Inflammatory macrophage treated with lipopolysaccharide for 4 hours (primary cell): ENCODE measurements around the gene PSMC3.

Experiments
- DNase-seq: peaks from one replicate; pipeline ENCODE4 v3.0.0-alpha.2; 2020

The PSMC3 gene

GRCh38 chr11:47411884-47412746 lies 14.1 kb downstream of the PSMC3 start:
- peak; percentile 64 for DNase-seq

DNA sequence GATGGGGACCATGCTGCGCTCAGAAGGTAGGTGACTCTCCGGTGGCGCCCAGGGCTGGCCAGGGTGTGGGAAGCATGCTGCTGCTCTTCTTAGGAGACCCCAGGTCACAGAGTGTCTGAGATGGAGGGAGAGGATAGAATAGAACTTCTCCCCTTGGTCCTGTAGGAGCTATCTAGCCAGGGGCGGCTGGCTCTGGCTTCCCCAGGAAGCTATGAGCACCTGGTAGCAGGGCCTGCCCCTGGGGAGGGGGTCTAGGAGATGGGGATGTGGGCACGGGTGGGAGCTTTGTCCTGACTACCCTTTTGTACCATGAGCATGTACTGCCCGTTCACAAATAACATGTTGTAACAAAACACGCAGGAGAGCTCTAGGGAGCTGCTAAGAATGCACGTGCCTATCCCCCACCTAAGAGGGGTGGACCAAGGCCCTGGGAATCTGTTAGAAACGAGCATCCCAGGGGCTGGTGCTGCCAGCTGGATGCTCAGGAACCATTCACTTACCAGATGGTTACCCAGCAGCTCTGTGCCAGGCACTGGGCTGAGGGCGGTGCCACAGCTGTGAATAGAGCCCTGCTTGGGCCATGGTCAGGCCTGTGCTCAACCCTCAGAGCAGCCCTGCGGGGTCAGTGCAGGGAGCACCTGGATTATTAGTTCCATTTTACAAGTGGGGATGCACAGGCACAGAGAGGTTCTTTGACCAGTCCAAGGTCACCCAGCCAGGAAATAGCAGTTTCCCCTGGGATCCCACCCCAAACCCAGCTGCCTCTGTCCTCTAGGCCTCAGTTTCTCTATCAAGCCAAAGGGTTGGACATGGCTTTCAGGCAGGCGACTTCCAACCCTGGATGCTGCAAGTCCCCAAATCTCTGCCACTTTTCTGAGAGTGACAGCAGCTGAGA lies 15.6 kb downstream of the PSMC3 start:
- no peak for DNase-seq

- no peak for DNase-seq
Measured at GRCh38 chr11:47409440-47410369, 16.5 kb downstream of the PSMC3 start.

DNA sequence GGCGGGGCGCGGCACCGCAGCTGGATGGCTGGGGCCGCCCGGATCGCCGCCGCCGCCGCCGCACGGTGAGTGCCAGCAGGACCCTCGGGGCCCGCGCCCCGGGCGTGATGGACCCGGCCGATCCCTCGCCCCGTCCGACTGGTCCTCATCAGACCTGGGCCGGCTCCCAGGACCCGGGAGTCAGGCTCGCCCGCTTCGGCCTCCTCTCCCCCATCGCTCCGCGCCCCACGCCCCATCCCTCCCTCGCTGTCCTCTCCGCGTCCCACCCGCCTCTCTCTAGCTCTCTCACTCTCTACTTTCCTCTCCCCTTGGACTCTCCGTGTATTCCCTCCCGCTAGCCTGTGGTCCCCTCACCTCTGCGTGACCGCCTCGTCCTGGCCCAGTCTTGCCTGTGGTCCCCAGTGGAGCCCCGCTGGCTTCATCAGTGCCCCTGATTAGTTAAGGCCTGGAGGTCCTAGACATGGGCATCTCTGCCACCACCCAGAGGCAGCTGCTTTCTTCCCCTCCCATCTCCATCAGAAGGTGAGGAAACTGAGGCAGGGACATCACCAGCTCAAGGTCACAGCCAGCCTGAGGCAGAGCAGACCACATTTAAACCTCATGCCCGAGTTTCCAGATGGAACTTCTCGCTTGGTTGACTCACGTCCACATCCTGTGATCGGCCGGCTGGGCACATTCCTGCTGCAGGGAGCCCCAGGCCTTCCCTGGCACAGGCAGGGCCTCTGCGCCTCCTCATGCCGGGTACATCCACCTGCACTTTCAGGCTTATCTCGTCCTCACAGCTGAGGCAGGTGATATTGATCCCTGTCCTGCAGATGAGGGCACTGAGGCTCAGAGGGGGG lies 17.4 kb downstream of the PSMC3 start:
- no peak for DNase-seq

DNA sequence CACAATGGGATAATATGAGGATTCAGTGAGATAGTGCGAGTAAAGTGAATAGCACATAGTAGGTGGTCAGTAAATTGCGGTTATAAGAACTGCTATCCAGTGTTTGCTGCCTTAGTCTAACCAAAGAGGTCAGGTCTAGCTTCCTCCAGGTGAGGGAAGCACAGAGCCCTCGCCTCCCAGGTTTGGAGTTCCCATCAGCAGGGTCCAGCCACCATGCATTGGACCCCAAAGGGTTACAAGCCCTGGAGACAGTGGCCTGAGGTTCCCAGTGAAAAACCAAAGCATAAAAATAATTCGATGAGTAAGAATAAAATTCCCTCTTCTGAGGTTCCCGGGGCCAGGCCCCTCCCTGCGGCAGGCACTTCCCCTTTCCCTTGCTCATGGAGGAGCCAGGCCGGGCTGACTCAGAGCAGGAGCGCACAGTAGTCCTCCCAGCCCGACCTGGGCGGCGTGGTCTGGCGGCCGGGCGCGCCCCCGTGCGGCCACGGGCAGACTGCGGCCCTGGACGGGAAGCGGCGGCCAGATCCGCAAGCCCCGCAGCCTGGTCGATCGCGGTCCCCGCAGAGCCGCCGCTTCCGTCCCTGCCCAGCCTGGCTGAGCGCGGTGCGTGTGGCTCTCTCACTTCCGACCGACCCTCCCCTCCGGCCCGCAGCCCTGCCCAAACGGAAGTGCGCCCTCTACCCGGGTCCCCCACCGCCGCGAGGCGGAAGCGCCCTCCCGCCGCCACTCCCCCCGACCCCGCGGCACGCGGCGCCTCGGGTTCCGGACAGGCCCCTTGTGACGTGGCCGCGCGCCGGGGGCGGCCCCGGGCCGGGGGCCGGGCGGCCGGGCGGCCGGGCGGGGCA lies 18.3 kb downstream of the PSMC3 start, which contains the start of gene SLC39A13:
TSS of gene SLC39A13 (plus strand) at position 845 of the 845 bp plus-strand sequence. CDS start 1,505 bp downstream, outside the sequence.
- peak; percentile 99 for DNase-seq

GRCh38 chr11:47406896-47407745 lies 19.1 kb downstream of the PSMC3 start:
- DNase-seq: peak; percentile 91

- DNase-seq: no peak
Measured at GRCh38 chr11:47403571-47403970, 22.7 kb downstream of the PSMC3 start.

DNA sequence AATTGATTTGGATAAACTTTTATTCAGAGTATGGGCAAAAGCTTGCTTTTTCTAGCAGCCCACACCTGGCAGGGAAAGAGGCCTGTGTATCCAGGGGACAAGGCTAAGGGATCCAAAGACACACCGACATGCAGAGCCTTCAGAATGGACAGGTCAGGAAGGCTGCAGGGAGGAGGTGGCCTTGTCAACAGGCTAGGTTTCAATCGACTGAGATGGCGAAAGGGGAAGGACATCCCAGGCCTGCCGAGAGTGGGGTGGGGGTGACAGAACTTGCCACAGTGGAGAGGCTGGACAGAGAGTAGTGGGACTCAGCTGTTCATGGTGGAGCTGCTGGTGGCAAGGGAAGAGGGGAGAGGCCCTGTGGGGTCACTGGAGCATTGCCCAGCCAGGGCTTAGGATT lies 23.1 kb downstream of the PSMC3 start:
- DNase-seq: no peak

DNA sequence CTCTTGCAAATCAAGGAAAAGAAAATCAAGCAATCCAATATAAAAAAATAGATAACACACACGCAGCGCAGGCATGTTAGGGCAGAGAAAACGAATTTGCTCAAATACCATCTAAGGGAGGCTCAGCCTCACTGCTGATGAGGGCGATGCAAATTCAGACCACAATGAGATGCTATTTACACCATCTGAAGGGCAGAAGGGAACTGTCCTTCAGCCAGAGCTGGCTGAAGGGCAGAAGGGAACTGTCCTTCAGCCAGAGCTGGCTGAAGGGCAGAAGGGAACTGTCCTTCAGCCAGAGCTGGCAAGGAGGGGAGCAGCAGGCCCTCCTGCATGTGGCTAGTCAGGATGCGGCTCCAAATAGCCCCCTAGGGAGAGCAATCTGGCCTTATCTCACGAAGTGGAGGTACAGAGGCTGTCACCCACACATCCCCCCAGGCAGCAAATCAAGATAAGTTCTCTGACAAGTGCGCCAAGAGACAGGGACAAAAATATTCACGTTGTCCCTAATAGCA lies 25.4 kb downstream of the PSMC3 start:
- DNase-seq: no peak

- DNase-seq: no peak
Measured at GRCh38 chr11:47399860-47400767, 26.1 kb downstream of the PSMC3 start.

GRCh38 chr11:47398551-47398950 lies 27.7 kb downstream of the PSMC3 start:
- no peak for DNase-seq

DNA sequence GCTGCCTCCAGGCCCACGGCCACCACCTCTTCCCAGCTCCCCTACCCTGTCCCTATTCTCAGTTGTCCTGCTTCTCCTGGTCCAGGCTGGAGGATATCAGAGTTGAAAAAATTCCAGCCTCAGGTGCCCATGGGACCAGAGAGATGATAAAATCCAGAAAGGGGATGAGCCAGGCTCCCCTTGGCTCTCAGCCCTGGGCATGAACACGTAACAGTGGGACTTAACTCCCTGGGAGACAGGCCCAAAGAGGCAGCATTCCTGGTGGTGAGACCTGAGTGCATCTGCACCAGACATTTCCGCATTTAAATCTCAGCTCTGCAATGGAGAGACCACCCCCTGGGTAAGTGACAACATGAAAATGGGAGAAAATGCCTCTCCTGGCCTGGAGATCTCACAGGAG lies 28.2 kb downstream of the PSMC3 start:
- DNase-seq: no peak

- DNase-seq: no peak
Measured at GRCh38 chr11:47396049-47396320, 30.3 kb downstream of the PSMC3 start.

- DNase-seq: no peak
Measured at GRCh38 chr11:47395223-47396048, 30.8 kb downstream of the PSMC3 start.

DNA sequence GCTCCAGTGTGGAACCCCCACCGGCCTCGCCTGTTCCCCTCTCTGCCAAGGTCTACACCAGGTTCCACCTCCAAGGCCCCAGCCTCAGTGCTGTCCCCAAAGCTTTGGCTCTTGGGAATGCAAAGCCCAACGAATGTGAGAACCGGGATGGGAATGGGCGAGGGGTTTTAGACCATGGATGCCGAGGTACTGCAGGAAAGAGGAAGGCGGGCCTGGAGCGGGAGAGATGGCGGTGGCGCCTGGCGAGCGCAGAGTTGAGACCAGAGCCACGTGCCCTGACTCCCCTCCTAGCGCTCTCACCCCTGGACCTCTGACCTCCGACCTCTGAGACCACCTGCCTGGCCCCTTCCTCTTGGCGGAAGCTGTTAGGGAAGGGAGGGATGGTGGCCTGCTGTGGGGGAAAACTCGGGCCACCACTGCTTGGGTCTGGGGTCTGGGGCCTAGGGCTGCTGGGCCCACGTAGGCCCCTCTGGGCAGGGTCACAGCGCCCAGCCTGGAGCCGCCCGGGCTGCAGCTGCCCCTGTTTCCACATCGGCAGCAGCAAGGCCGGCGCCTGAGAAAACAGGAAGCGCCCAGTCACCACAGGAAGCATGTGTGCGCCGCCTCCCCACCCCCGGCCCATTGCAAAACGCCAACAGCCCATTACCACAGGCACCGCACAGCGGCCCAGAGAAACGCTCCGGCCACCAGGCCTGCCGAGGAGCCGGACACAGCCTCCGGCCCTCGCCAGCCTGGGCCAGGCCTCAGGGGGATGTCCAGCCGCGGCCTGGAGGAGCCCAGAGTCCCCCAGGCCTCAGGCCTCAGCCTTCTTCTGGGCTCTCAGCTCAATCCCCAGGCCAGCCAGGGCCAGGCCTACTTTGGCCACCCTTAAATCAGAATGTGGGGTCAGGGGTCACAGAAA lies 31.7 kb downstream of the PSMC3 start:
- peak; percentile 96 for DNase-seq

- DNase-seq: peak; percentile 79
Measured at GRCh38 chr11:47394050-47394321, 32.3 kb downstream of the PSMC3 start.
